ENCODE results near the gene EXO1.

The EXO1 gene

DNA sequence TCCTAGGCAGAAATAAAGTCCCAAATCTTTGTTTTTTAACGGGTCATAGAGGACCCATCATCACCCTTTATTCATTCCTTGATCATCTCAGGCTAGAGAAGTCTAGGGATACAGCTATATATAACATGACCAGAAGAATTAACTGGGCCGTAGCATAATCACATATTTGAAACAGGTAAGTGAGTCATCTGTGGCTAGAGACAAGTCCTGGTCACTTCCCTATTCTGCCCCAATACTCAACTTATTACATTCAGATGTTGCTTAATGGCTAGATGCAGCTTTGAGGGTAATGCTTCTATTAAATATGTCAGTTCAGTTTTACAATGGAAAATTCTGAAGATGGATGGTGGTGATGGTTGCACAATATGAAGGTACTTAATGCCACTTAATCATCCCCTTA, 47.0 kb downstream of the EXO1 start:
- no peak for DNase-seq

- no peak for DNase-seq
Measured at GRCh38 chr1:241896670-241896962, 48.6 kb downstream of the EXO1 start.

DNA sequence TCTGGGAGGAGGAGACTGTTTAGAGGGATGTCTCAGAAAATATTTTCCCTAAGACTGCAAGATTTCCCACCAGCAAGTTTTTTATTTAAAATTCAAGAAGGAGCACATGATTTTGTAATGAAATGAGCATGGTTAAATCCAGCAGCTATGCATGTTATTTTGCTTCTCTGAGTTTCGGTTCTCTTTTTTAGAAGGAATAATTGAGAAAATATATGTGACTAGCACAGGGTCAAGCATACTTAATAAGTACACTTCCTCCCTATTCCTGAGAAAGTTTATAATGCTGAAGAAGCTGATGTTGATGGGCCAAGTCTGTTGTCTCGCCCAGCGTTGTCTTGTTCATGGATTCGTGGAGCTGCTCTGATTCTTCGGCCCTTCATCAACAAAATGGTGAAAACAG, 51.2 kb downstream of the EXO1 start:
- DNase-seq: no peak

GRCh38 chr1:241900381-241900780, 52.4 kb downstream of the EXO1 start:
- DNase-seq: no peak

GRCh38 chr1:241902391-241903065, 54.5 kb downstream of the EXO1 start:
- DNase-seq: no peak

DNA sequence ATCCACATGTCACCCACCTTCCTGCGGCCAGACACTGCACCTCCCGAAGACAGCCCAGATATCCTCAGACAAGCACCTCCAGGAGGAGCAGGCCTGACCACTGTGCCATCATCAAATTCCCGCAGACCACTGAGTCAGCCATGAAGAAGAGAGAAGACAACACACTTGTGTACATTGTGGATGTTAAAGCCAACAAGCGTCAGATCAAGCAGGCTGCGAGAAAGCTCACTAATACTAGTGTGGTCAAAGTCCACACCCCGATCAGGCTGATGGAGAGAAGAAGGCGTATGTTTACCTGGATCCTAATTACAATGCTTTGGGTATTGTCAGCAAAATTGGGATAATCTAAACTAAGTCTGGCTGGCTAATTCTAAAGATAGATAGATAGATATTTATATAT, 68.2 kb downstream of the EXO1 start:
- DNase-seq: no peak

GRCh38 chr1:241917487-241917886, 69.5 kb downstream of the EXO1 start:
- no peak for DNase-seq

- DNase-seq: no peak
Measured at GRCh38 chr1:241918879-241919278, 70.9 kb downstream of the EXO1 start.

- DNase-seq: no peak
Measured at GRCh38 chr1:241924080-241924808, 76.2 kb downstream of the EXO1 start.

GRCh38 chr1:241926141-241926540, 78.1 kb downstream of the EXO1 start:
- no peak for DNase-seq

- no peak for DNase-seq
Measured at GRCh38 chr1:241927321-241927720, 79.3 kb downstream of the EXO1 start.

GRCh38 chr1:241932845-241933244, 84.8 kb downstream of the EXO1 start:
- no peak for DNase-seq

GRCh38 chr1:241934201-241934848, 86.3 kb downstream of the EXO1 start:
- no peak for DNase-seq

GRCh38 chr1:241934866-241935265, 86.9 kb downstream of the EXO1 start:
- no peak for DNase-seq
